Gastrocnemius medialis (tissue), 4 donors: ENCODE data around the gene NKD2.

ENCODE experiments used
- CTCF ChIP-seq, 5 experiments: fragments of 450-650 bp in 3 of 5; fragments of 200-600 bp in 2 of 5; sonication (generic) in 2 of 5; IDR thresholded peaks in 4 of 5; conservative IDR thresholded peaks in 1 of 5; 1 replicate in 4 of 5; 2 replicates in 1 of 5; pipeline ENCODE4 v1.5.1; 2016 to 2019; ENCODE audit warnings: antibody characterized with exemption in 5 of 5, mild to moderate bottlenecking in 3 of 5, moderate library complexity in 3 of 5
- POLR2A ChIP-seq, 2 donors: fragments of 450-650 bp; IDR thresholded peaks; one replicate each; pipeline ENCODE4 v1.6.1; 2017; ENCODE audit warnings: antibody characterized with exemption in 2 of 2, mild to moderate bottlenecking in 2 of 2, moderate library complexity in 2 of 2

GRCh38 chr5:1066676-1067075 lies 58.1 kb downstream of the NKD2 start:
- TF ChIP-seq POLR2A (IDR thresholded peaks at IDR 0.05) (no peak), CTCF (IDR thresholded peaks at IDR 0.05 in 4 of 5, conservative IDR thresholded peaks at IDR 0.05 in 1 of 5) (no peak)
